SIG-M5 treated with dmso at 0.1 percent for 504 hours (cell line): ENCODE measurements around the gene LDHB.
"Not testable (repeated sequence)": the region's sequence is repeated elsewhere in the genome, so short reads cannot be mapped to it uniquely, and the experiment has no call there.

Experiments used
- DNase-seq: peaks from one replicate; lab custom pipeline; 2025; ENCODE audit not compliant: unreplicated experiment; lab: John Stamatoyannopoulos, UW

LDHB gene

GRCh38 chr12:21662122-21662792 lies 4.6 kb upstream of the LDHB start:
- DNase-seq = no peak

GRCh38 chr12:21661396-21662093 lies 3.9 kb upstream of the LDHB start:
- not testable (repeated sequence) for DNase-seq

- DNase-seq = no peak
These were observed 1.7 kb upstream of the LDHB start for GRCh38 chr12:21659383-21659782.

GRCh38 chr12:21656905-21657325 lies 727 bp downstream of the LDHB start:
- DNase-seq = peak; percentile 61

GRCh38 chr12:21655591-21655990 lies 2.1 kb downstream of the LDHB start:
- DNase-seq = no peak

GRCh38 chr12:21651821-21652220 lies 5.8 kb downstream of the LDHB start:
- DNase-seq = no peak

GRCh38 chr12:21650997-21651396 lies 6.6 kb downstream of the LDHB start:
- DNase-seq = no peak

- DNase-seq = no peak
These were observed 8.6 kb downstream of the LDHB start for GRCh38 chr12:21649034-21649433.

- no peak for DNase-seq
These were observed 9.3 kb downstream of the LDHB start for GRCh38 chr12:21648378-21648777.

- no peak for DNase-seq
These were observed 10.5 kb downstream of the LDHB start for GRCh38 chr12:21647179-21647578.

- not testable (repeated sequence) for DNase-seq
These were observed 12.6 kb downstream of the LDHB start for GRCh38 chr12:21645041-21645500.

GRCh38 chr12:21644516-21644915 lies 13.1 kb downstream of the LDHB start:
- no peak for DNase-seq

- no peak for DNase-seq
These were observed 13.9 kb downstream of the LDHB start for GRCh38 chr12:21643758-21644157.

GRCh38 chr12:21642707-21643389 lies 14.8 kb downstream of the LDHB start:
- DNase-seq = no peak

- DNase-seq = no peak
These were observed 19.4 kb downstream of the LDHB start for GRCh38 chr12:21638054-21638891.

GRCh38 chr12:21634245-21634644 lies 23.4 kb downstream of the LDHB start:
- no peak for DNase-seq

- DNase-seq = peak; percentile 62
These were observed 26.3 kb downstream of the LDHB start for GRCh38 chr12:21631367-21631766.

GRCh38 chr12:21627924-21628323 lies 29.7 kb downstream of the LDHB start:
- DNase-seq = no peak

GRCh38 chr12:21618566-21618965 lies 39.1 kb downstream of the LDHB start:
- DNase-seq = no peak

GRCh38 chr12:21617030-21617429 lies 40.6 kb downstream of the LDHB start:
- DNase-seq = no peak

GRCh38 chr12:21615431-21615830 lies 42.2 kb downstream of the LDHB start:
- peak; percentile 94 for DNase-seq
